ENCODE data around the gene FAM236A. TPM values are rescaled to one million over a fixed set of nuclear protein-coding genes. Genes with fewer than 3 reads are reported as not detected.
"Not testable (repeated sequence)": the region's sequence is repeated elsewhere in the genome, so short reads cannot be mapped to it uniquely, and the experiment has no call there.

FAM236A gene
- total RNA-seq, 4 donors from 2014 or later: not detected

GRCh38 chrX:72971859-72972258 is 33.9 kb downstream of the FAM236A start:
- H3K36me3 ChIP-seq; in situ Hi-C loops (cut with MboI; ENCODE audit: low pct_ligation_motif_present in 1 of 4, low pct_unique_long_range_greater_than_20kb in 1 of 4, low sequenced_read_pairs in 3 of 4); intact Hi-C loops (cut with DNase I; ENCODE audit: low total_unique reads); H3K4me1 ChIP-seq; DNase-seq; H3K9me3 ChIP-seq; H3K4me3 ChIP-seq; H3K27me3 ChIP-seq; H3K27ac ChIP-seq: not testable (repeated sequence)
- WGBS, 2 donors (ENCODE audit: low coverage in 1 of 2): no CpG with 5 or more reads among the region's 5 CpGs

- H3K4me1 ChIP-seq; H3K27ac ChIP-seq; H3K4me3 ChIP-seq; H3K36me3 ChIP-seq; in situ Hi-C loops (cut with MboI; ENCODE audit: low pct_ligation_motif_present in 1 of 4, low pct_unique_long_range_greater_than_20kb in 1 of 4, low sequenced_read_pairs in 3 of 4); intact Hi-C loops (cut with DNase I; ENCODE audit: low total_unique reads); DNase-seq; H3K9me3 ChIP-seq; H3K27me3 ChIP-seq: not testable (repeated sequence)
- no CpG with 5 or more reads among the region's 7 CpGs for WGBS, 2 donors (ENCODE audit: low coverage in 1 of 2)
These were observed 36.9 kb downstream of the FAM236A start for GRCh38 chrX:72974885-72975284.

- intact Hi-C loops (cut with DNase I; ENCODE audit: low total_unique reads); H3K27ac ChIP-seq; H3K36me3 ChIP-seq; H3K4me1 ChIP-seq; in situ Hi-C loops (cut with MboI; ENCODE audit: low pct_ligation_motif_present in 1 of 4, low pct_unique_long_range_greater_than_20kb in 1 of 4, low sequenced_read_pairs in 3 of 4); H3K4me3 ChIP-seq; DNase-seq; H3K9me3 ChIP-seq; H3K27me3 ChIP-seq: not testable (repeated sequence)
- WGBS, 2 donors (ENCODE audit: low coverage in 1 of 2): 45% methylated on average over 5 of the region's 5 CpGs; no CpG with 5 or more reads in 1 of the 2 donors
These were observed 43.0 kb downstream of the FAM236A start for GRCh38 chrX:72980894-72981469.

Other genes with a start within 250 kb of the FAM236A start
- gene PHKA1, start 223.9 kb upstream of the FAM236A start, total RNA-seq: 1 to 10 TPM; 1.8 to 4.6 (median 2.4) TPM
- gene DMRTC1B, start 161.3 kb upstream of the FAM236A start, total RNA-seq: 1 to 10 TPM in 1 of 4 donors, not detected in 3; 4.1 TPM
- gene FAM236B, start 155.5 kb upstream of the FAM236A start, total RNA-seq: not detected
- gene FAM236D, start 130.0 kb upstream of the FAM236A start, total RNA-seq: not detected
- not detected for gene FAM236C, start 25.6 kb upstream of the FAM236A start, total RNA-seq
- not detected for gene DMRTC1, start 5.6 kb downstream of the FAM236A start, total RNA-seq
- gene PABPC1L2B, start 64.7 kb downstream of the FAM236A start, total RNA-seq: not detected
- not detected for gene PABPC1L2A, start 141.3 kb downstream of the FAM236A start, total RNA-seq